ENCODE results near the gene CNNM4. TPM values are rescaled to one million over a fixed set of nuclear protein-coding genes. Genes with fewer than 3 reads are reported as not detected.

The CNNM4 gene
- polyA plus RNA-seq, 4 donors: 1.6 to 30.0 (median 6.8) TPM

DNA sequence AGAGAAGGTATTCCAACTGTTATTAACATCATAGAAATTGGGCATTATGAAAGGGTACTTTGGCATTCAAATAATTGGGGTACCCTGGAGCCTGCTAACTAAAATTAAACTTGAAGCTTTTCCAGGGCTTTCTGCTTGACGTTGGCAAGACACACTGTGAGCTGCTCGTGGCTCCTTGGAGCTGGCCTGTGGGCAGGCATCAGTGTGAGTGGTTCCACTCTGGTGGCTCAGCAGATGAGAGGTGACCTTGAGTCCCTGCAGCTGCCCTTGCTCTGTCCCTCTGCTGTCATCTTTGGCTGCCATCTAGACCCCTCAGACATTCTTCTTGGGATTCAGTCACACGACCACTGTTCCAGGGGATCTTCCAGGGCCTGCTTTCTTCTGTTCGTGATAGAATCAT lies 62.1 kb downstream of the CNNM4 start:
- Histone ChIP-seq H3K9me3 (ENCODE audit: control insufficient read depth in 2 of 2, insufficient read depth in 1 of 2, low read depth in 1 of 2, low read length in 1 of 2) (no peaks in the 10 kb centered on the region), H3K27ac (ENCODE audit: low read depth in 1 of 3, low read length in 2 of 3) (no peak overlapping the region), H3K36me3 (ENCODE audit: control insufficient read depth in 3 of 3, insufficient read depth in 2 of 3, low read depth in 1 of 3, low read length in 3 of 3) (peaks cover 4 to 77% (median 8%) of the 10 kb centered on the region in 3 donors), H3K27me3 (ENCODE audit: control insufficient read depth in 3 of 3, insufficient read depth in 3 of 3, low read length in 3 of 3) (no peaks in the 10 kb centered on the region), H3K4me1 (ENCODE audit: control insufficient read depth in 3 of 3, insufficient read depth in 2 of 3, low read depth in 1 of 3, low read length in 2 of 3) (peaks cover 14 to 59% (median 14%) of the 10 kb centered on the region in 3 donors), H3K4me3 (ENCODE audit: low read depth in 1 of 3, low read length in 3 of 3) (no peak overlapping the region)
- 64 to 78% (median 67%) methylated on average over 4 of the region's 4 CpGs for WGBS, 3 donors
- DNase-seq: no peak
- no peak for FAIRE-seq

DNA sequence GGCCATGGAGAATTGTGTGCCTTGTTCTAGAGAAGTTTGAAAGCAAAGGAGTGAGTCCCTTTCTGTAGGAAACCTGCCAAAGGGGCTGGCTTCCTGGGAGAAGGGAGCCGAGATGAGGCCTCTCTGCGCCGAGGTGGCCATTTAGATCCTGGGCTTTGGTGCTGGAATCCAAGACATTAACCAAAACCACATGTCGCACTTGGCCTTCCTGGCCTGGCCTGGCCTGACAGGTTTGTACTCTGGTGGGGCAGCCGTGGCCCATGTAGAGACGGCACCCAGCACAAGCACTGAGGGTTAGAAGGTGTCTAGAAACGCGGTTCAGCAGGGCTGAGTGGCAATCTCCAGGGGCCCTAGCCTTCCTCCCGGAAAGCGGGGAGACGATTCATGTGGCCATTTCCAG lies 62.5 kb downstream of the CNNM4 start:
- H3K4me1 ChIP-seq (ENCODE audit: control insufficient read depth in 3 of 3, insufficient read depth in 2 of 3, low read depth in 1 of 3, low read length in 2 of 3): peaks cover 14 to 59% (median 14%) of the 10 kb centered on the region in 3 donors
- peaks cover 4 to 81% (median 10%) of the 10 kb centered on the region in 3 donors for H3K36me3 ChIP-seq (ENCODE audit: control insufficient read depth in 3 of 3, insufficient read depth in 2 of 3, low read depth in 1 of 3, low read length in 3 of 3)
- H3K9me3 ChIP-seq (ENCODE audit: control insufficient read depth in 2 of 2, insufficient read depth in 1 of 2, low read depth in 1 of 2, low read length in 1 of 2): no peaks in the 10 kb centered on the region
- H3K27ac ChIP-seq (ENCODE audit: low read depth in 1 of 3, low read length in 2 of 3): no peak overlapping the region
- WGBS, 3 donors: 73 to 88% (median 83%) methylated on average over 11 of the region's 11 CpGs
- FAIRE-seq (no peak), DNase-seq (no peak)
- H3K4me3 ChIP-seq (ENCODE audit: low read depth in 1 of 3, low read length in 3 of 3): no peak overlapping the region
- no peaks in the 10 kb centered on the region for H3K27me3 ChIP-seq (ENCODE audit: control insufficient read depth in 3 of 3, insufficient read depth in 3 of 3, low read length in 3 of 3)

DNA sequence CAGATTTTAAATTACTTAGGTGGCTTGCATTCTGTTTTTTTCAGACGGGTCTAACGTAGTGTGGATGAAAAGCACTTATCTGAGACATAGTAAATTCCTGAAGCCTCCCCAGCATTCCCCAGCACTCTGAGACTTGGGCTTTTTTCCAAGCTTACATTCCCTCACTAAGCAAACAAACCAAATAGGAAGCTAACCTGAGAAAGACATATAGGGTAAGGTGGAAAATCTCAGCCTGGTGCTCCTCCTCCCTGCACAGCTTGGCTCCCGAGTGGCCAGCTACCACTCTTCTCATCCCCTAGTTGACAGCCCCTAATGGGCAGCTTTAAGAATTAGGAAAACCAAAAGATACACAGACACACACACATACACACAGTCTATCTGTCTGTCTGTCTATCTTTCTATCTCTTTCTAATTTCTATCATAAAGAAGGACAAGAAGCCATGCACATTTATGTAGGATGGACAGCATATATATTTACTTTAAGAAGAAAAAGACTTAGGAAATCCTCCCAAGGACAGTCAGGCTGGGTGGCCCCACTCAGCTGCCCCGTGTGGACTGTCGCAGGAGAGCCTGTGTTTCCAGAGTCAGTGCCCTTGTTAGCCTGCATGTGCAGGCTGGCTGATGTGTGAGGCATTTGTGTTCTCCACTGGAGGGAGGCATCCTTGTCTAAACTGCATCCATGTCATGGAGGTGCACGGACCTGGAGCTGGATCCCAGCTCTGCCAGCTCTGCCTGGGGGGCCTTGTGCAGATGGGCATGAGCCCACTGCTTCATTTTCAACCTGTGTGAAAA lies 63.6 kb downstream of the CNNM4 start:
- Histone ChIP-seq H3K4me1 (ENCODE audit: control insufficient read depth in 3 of 3, insufficient read depth in 2 of 3, low read depth in 1 of 3, low read length in 2 of 3) (peaks cover 7 to 52% (median 10%) of the 10 kb centered on the region in 3 donors), H3K36me3 (ENCODE audit: control insufficient read depth in 3 of 3, insufficient read depth in 2 of 3, low read depth in 1 of 3, low read length in 3 of 3) (peaks cover 4 to 85% (median 15%) of the 10 kb centered on the region in 3 donors), H3K27me3 (ENCODE audit: control insufficient read depth in 3 of 3, insufficient read depth in 3 of 3, low read length in 3 of 3) (no peaks in the 10 kb centered on the region), H3K27ac (ENCODE audit: low read depth in 1 of 3, low read length in 2 of 3) (no peak overlapping the region), H3K4me3 (ENCODE audit: low read depth in 1 of 3, low read length in 3 of 3) (no peak overlapping the region), H3K9me3 (ENCODE audit: control insufficient read depth in 2 of 2, insufficient read depth in 1 of 2, low read depth in 1 of 2, low read length in 1 of 2) (no peaks in the 10 kb centered on the region)
- DNase-seq: peak; percentile 48 to 50
- no peak for FAIRE-seq
- 35 to 61% (median 53%) methylated on average over 6 of the region's 6 CpGs for WGBS, 3 donors

DNA sequence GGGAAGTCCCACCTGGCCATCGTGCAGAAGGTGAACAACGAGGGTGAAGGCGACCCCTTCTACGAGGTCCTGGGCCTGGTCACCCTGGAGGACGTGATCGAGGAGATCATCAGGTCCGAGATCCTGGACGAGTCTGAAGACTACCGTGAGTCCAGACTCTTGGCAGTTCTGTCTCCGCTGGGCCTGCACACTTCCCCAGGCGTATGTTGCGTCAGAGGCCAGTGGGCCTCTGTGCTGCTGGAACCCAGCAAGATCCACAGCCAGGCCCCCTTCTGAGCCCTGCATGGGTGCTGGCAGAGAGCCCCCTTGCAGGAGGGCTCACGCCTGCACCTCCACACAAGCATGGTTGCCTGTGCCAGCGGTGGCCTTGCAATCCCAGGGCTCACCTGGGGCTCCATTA lies 64.4 kb downstream of the CNNM4 start:
- no peak overlapping the region for H3K27ac ChIP-seq (ENCODE audit: low read depth in 1 of 3, low read length in 2 of 3)
- H3K27me3 ChIP-seq (ENCODE audit: control insufficient read depth in 3 of 3, insufficient read depth in 3 of 3, low read length in 3 of 3): no peaks in the 10 kb centered on the region
- FAIRE-seq: no peak
- DNase-seq: no peak
- H3K36me3 ChIP-seq (ENCODE audit: control insufficient read depth in 3 of 3, insufficient read depth in 2 of 3, low read depth in 1 of 3, low read length in 3 of 3): peaks cover 4 to 86% (median 15%) of the 10 kb centered on the region in 3 donors
- H3K4me1 ChIP-seq (ENCODE audit: control insufficient read depth in 3 of 3, insufficient read depth in 2 of 3, low read depth in 1 of 3, low read length in 2 of 3): peaks cover 3 to 44% (median 8%) of the 10 kb centered on the region in 3 donors
- H3K4me3 ChIP-seq (ENCODE audit: low read depth in 1 of 3, low read length in 3 of 3): no peak overlapping the region
- H3K9me3 ChIP-seq (ENCODE audit: control insufficient read depth in 2 of 2, insufficient read depth in 1 of 2, low read depth in 1 of 2, low read length in 1 of 2): no peaks in the 10 kb centered on the region
- WGBS, 3 donors: 88 to 92% (median 90%) methylated on average over 14 of the region's 14 CpGs

DNA sequence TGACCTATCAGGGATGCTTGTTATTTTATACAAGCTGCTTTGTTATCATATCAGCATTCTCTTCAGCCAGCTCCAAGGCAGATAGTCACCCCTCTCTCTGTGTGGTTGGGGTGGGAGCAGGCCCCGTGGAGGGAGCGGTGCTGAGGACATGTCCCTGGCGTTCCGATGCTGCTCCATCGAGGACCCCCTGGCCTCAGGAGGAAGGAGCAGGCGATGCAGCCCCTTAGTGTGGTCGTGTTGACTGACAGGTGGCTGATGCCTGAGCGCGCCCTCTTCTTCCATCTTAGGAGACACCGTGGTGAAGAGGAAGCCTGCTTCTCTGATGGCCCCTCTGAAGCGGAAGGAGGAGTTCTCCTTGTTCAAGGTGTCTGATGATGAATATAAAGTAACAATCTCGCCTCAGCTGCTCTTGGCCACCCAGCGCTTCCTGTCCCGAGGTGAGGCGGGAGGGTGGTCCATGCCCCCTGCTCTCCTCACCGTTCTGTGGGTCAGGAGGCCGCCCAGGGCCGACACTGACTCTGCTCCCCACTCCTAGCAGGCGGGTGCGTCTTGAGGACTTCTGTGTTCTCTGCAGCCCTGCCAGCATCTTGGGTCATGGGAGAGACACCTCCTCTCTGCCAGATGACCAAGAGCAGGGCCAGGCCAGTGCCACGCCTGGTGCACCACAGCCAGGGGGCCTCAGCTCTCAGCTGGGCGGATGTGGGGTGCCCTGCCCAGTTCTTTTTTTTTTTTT lies 66.0 kb downstream of the CNNM4 start:
- no peaks in the 10 kb centered on the region for H3K9me3 ChIP-seq (ENCODE audit: control insufficient read depth in 2 of 2, insufficient read depth in 1 of 2, low read depth in 1 of 2, low read length in 1 of 2)
- WGBS, 3 donors: 94 to 95% (median 94%) methylated on average over 21 to 22 of the region's 22 CpGs
- H3K4me1 ChIP-seq (ENCODE audit: control insufficient read depth in 3 of 3, insufficient read depth in 2 of 3, low read depth in 1 of 3, low read length in 2 of 3): peaks cover 0 to 30% (median 0%) of the 10 kb centered on the region in 3 donors
- no peak for FAIRE-seq
- no peak for DNase-seq
- no peak overlapping the region for H3K4me3 ChIP-seq (ENCODE audit: low read depth in 1 of 3, low read length in 3 of 3)
- H3K36me3 ChIP-seq (ENCODE audit: control insufficient read depth in 3 of 3, insufficient read depth in 2 of 3, low read depth in 1 of 3, low read length in 3 of 3): peaks cover 5 to 90% (median 18%) of the 10 kb centered on the region in 3 donors
- no peak overlapping the region for H3K27ac ChIP-seq (ENCODE audit: low read depth in 1 of 3, low read length in 2 of 3)
- no peaks in the 10 kb centered on the region for H3K27me3 ChIP-seq (ENCODE audit: control insufficient read depth in 3 of 3, insufficient read depth in 3 of 3, low read length in 3 of 3)

DNA sequence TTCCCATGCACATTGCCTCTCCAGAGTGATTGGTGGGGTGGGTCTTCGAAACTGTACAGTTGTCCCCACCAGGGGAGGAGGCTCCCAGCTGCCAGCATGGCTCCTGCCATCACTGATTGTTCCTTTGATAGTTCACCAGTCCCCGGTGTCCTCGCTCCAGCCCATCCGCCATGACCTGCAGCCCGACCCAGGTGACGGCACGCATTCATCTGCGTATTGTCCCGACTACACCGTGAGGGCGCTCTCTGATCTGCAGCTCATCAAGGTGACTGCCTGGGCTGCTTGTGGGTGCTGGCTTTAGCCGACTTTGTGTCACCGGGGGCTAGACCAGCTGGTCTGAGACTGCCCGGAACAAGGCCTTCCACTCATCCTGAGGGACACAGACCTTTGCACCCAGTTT lies 67.7 kb downstream of the CNNM4 start:
- H3K4me1 ChIP-seq (ENCODE audit: control insufficient read depth in 3 of 3, insufficient read depth in 2 of 3, low read depth in 1 of 3, low read length in 2 of 3): peaks cover 0 to 25% (median 5%) of the 10 kb centered on the region in 3 donors
- 94 to 96% (median 95%) methylated on average over 14 of the region's 14 CpGs for WGBS, 3 donors
- peaks cover 15 to 92% (median 20%) of the 10 kb centered on the region in 3 donors for H3K36me3 ChIP-seq (ENCODE audit: control insufficient read depth in 3 of 3, insufficient read depth in 2 of 3, low read depth in 1 of 3, low read length in 3 of 3)
- H3K27ac ChIP-seq (ENCODE audit: low read depth in 1 of 3, low read length in 2 of 3): no peak overlapping the region
- FAIRE-seq (no peak), DNase-seq (no peak)
- H3K27me3 ChIP-seq (ENCODE audit: control insufficient read depth in 3 of 3, insufficient read depth in 3 of 3, low read length in 3 of 3): no peaks in the 10 kb centered on the region
- H3K4me3 ChIP-seq (ENCODE audit: low read depth in 1 of 3, low read length in 3 of 3): no peak overlapping the region
- no peaks in the 10 kb centered on the region for H3K9me3 ChIP-seq (ENCODE audit: control insufficient read depth in 2 of 2, insufficient read depth in 1 of 2, low read depth in 1 of 2, low read length in 1 of 2)

DNA sequence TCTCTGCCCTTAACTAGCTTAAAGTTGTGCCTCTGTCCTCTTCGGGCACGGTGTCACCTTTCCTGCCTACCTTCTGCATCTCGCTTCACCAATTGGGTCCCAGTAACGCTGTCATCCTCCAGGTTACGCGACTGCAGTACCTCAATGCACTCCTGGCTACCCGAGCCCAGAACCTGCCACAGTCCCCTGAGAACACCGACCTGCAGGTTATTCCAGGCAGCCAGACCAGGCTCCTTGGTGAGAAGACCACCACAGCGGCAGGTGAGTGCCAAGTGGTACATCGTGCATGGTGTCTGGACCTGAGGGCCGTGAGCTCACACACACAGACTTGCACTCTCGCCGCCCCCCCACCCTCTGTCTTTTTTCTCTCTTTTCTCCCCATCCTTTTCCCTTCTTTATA lies 68.2 kb downstream of the CNNM4 start:
- Histone ChIP-seq H3K27me3 (ENCODE audit: control insufficient read depth in 3 of 3, insufficient read depth in 3 of 3, low read length in 3 of 3) (no peaks in the 10 kb centered on the region), H3K9me3 (ENCODE audit: control insufficient read depth in 2 of 2, insufficient read depth in 1 of 2, low read depth in 1 of 2, low read length in 1 of 2) (no peaks in the 10 kb centered on the region), H3K4me1 (ENCODE audit: control insufficient read depth in 3 of 3, insufficient read depth in 2 of 3, low read depth in 1 of 3, low read length in 2 of 3) (peaks cover 0 to 22% (median 5%) of the 10 kb centered on the region in 3 donors), H3K27ac (ENCODE audit: low read depth in 1 of 3, low read length in 2 of 3) (no peak overlapping the region), H3K4me3 (ENCODE audit: low read depth in 1 of 3, low read length in 3 of 3) (no peak overlapping the region), H3K36me3 (ENCODE audit: control insufficient read depth in 3 of 3, insufficient read depth in 2 of 3, low read depth in 1 of 3, low read length in 3 of 3) (peaks cover 15 to 88% (median 20%) of the 10 kb centered on the region in 3 donors)
- DNase-seq (no peak), FAIRE-seq (no peak)
- WGBS, 3 donors: 96 to 97% (median 97%) methylated on average over 13 of the region's 13 CpGs

DNA sequence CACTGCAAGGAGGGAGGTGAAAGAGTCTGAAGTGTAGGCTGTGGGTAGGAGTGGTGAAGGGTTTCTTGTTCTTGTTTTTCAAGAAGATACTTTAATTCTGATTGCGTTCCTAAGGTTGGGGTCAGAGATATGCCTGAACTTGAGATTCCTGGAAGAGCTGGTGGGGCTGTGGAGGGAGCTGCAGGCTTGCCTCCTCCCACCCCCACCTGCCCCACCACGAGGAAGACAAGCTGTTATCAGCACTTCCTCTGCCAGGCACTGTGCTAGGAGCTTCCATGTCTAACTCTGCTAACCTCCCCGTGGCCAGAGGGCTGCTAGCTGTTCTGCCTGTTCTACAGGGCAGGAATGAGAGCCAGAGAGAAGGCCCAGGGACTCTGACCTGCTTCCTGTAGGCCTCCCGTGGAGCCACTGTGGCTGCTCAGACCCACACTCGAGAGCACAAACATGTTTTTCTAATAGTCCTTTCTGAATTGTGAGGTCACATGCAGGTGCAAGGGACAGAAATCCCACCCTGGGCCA lies 69.4 kb downstream of the CNNM4 start:
- Histone ChIP-seq H3K9me3 (ENCODE audit: control insufficient read depth in 2 of 2, insufficient read depth in 1 of 2, low read depth in 1 of 2, low read length in 1 of 2) (no peaks in the 10 kb centered on the region), H3K36me3 (ENCODE audit: control insufficient read depth in 3 of 3, insufficient read depth in 2 of 3, low read depth in 1 of 3, low read length in 3 of 3) (peaks cover 18 to 80% (median 20%) of the 10 kb centered on the region in 3 donors), H3K4me1 (ENCODE audit: control insufficient read depth in 3 of 3, insufficient read depth in 2 of 3, low read depth in 1 of 3, low read length in 2 of 3) (peaks cover 0 to 13% (median 5%) of the 10 kb centered on the region in 3 donors), H3K27me3 (ENCODE audit: control insufficient read depth in 3 of 3, insufficient read depth in 3 of 3, low read length in 3 of 3) (no peaks in the 10 kb centered on the region), H3K27ac (ENCODE audit: low read depth in 1 of 3, low read length in 2 of 3) (no peak overlapping the region), H3K4me3 (ENCODE audit: low read depth in 1 of 3, low read length in 3 of 3) (no peak overlapping the region)
- 44 to 58% (median 46%) methylated on average over 5 of the region's 5 CpGs for WGBS, 3 donors
- DNase-seq (no peak), FAIRE-seq (no peak)
